IPS-18a (cell line): ENCODE measurements around the gene TEX26.
A peak's percentile ranks its signal among the peaks of the same experiment; 100 is the strongest.
"Not testable (repeated sequence)": the region's sequence is repeated elsewhere in the genome, so short reads cannot be mapped to it uniquely, and the experiment has no call there.

Source experiments
- H3K27ac ChIP-seq: one replicate; pipeline ENCODE4 v1.5.1; 2013; ENCODE audit warnings: low read length
- H3K27me3 ChIP-seq: one replicate; pipeline ENCODE4 v1.6.1; 2013; ENCODE audit warnings: mild to moderate bottlenecking, low read length; ENCODE audit not compliant: control insufficient read depth, insufficient read depth
- H3K36me3 ChIP-seq: one replicate; pipeline ENCODE4 v1.6.1; 2013; ENCODE audit warnings: low read depth, low read length; ENCODE audit not compliant: control insufficient read depth
- H3K4me1 ChIP-seq: one replicate; pipeline ENCODE4 v1.6.1; 2013; ENCODE audit warnings: low read depth, low read length; ENCODE audit not compliant: control insufficient read depth
- H3K4me3 ChIP-seq: one replicate; pipeline ENCODE4 v1.5.1; 2013; ENCODE audit warnings: low read length
- H3K9ac ChIP-seq: one replicate; pipeline ENCODE4 v1.6.1; 2013; ENCODE audit warnings: mild to moderate bottlenecking, low read length, moderate library complexity
- H3K9me3 ChIP-seq: one replicate; pipeline ENCODE4 v1.6.1; 2013; ENCODE audit warnings: low read depth, low read length; ENCODE audit not compliant: control insufficient read depth

The TEX26 gene

GRCh38 chr13:30924721-30925120 lies 7.7 kb upstream of the TEX26 start:
- Histone ChIP-seq H3K4me1 (peaks cover 3% of the 10 kb centered on the region), H3K4me3 (no peak overlapping the region), H3K9ac (no peak overlapping the region), H3K9me3 (no peaks in the 10 kb centered on the region), H3K27ac (no peak overlapping the region), H3K27me3 (no peaks in the 10 kb centered on the region), H3K36me3 (no peaks in the 10 kb centered on the region)

GRCh38 chr13:30925429-30925828 lies 7.0 kb upstream of the TEX26 start:
- Histone ChIP-seq H3K4me1 (peaks cover 3% of the 10 kb centered on the region), H3K27ac (no peak overlapping the region), H3K36me3 (no peaks in the 10 kb centered on the region), H3K4me3 (no peak overlapping the region), H3K9ac (no peak overlapping the region), H3K27me3 (no peaks in the 10 kb centered on the region), H3K9me3 (no peaks in the 10 kb centered on the region)

DNA sequence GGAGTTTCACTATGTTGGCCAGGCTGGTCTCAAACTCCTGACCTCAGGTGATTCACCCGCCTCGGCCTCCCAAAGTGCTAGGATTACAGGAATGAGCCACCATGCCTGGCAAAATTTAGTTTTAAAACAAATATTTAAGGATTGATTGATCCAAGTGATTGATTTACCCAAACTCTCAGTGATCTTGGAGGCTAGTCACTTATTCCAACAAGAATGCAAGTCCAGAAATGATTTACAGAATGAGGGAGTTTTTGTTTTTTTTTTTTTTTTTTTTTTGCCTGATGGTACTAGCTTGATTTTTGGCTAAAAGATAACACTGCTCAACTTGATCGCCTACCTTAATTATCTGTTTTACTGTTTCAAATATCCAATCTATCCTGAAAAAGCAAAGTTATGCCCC lies 5.7 kb upstream of the TEX26 start:
- Histone ChIP-seq H3K9ac (no peak overlapping the region), H3K36me3 (no peaks in the 10 kb centered on the region), H3K27me3 (peaks cover 5% of the 10 kb centered on the region), H3K4me3 (no peak overlapping the region), H3K27ac (no peak overlapping the region), H3K9me3 (no peaks in the 10 kb centered on the region), H3K4me1 (peaks cover 3% of the 10 kb centered on the region)

GRCh38 chr13:30927188-30927587 lies 5.3 kb upstream of the TEX26 start:
- H3K36me3 ChIP-seq, H3K27ac ChIP-seq, H3K9me3 ChIP-seq, H3K4me3 ChIP-seq, H3K9ac ChIP-seq, H3K27me3 ChIP-seq, H3K4me1 ChIP-seq: not testable (repeated sequence)

DNA sequence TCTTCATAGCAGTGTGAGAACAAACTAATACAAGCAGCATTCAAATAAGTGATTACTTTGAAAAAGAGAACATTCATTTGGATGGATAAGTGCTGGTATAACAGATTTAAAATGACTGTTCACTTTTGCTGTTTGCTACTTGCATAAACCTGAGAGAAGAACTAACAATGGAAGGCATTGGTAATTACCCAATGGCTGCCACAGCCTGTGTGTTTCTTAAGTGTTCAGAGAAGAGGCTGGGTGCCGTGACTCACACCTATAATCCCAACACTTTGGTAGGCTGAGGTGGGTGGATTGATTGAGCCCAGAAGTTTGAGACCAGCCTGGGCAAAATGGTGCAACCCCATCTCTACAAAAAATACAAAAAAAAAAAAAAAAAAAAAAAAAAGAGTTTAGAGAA lies 4.9 kb upstream of the TEX26 start:
- Histone ChIP-seq H3K4me1 (peaks cover 7% of the 10 kb centered on the region), H3K4me3 (no peak overlapping the region), H3K27me3 (peaks cover 12% of the 10 kb centered on the region), H3K36me3 (no peaks in the 10 kb centered on the region), H3K27ac (no peak overlapping the region), H3K9me3 (no peaks in the 10 kb centered on the region), H3K9ac (no peak overlapping the region)

- H3K9me3 ChIP-seq = no peaks in the 10 kb centered on the region
- H3K9ac ChIP-seq = no peak overlapping the region
- H3K4me1 ChIP-seq = peaks cover 15% of the 10 kb centered on the region
- H3K27me3 ChIP-seq = peaks cover 26% of the 10 kb centered on the region
- H3K36me3 ChIP-seq = no peaks in the 10 kb centered on the region
- no peak overlapping the region for H3K4me3 ChIP-seq
- H3K27ac ChIP-seq = no peak overlapping the region
Measured at GRCh38 chr13:30928978-30929377, 3.5 kb upstream of the TEX26 start.

DNA sequence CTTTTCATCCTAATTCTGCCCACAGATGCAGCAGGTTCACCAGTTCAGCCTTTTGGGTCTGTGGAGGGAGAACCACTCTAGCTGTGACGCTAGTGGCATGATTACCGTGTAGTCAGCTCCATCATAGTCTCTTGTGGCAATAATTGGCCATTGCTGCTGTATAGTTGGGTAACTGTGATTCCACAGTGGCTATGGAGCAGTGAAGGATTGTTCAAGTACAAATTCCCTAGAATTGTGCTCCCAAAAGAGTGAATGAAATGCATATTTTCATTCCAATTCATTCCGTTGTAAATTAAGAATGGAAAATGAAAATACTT lies 856 bp downstream of the TEX26 start:
- H3K9ac ChIP-seq = no peak overlapping the region
- H3K9me3 ChIP-seq = no peaks in the 10 kb centered on the region
- peak overlapping the region; percentile 63 for H3K4me3 ChIP-seq
- H3K36me3 ChIP-seq = no peaks in the 10 kb centered on the region
- peaks cover 12% of the 10 kb centered on the region for H3K4me1 ChIP-seq
- peaks cover 27% of the 10 kb centered on the region for H3K27me3 ChIP-seq
- no peak overlapping the region for H3K27ac ChIP-seq

- peaks cover 12% of the 10 kb centered on the region for H3K4me1 ChIP-seq
- H3K27ac ChIP-seq = no peak overlapping the region
- H3K9me3 ChIP-seq = no peaks in the 10 kb centered on the region
- no peaks in the 10 kb centered on the region for H3K36me3 ChIP-seq
- no peak overlapping the region for H3K9ac ChIP-seq
- peaks cover 27% of the 10 kb centered on the region for H3K27me3 ChIP-seq
- H3K4me3 ChIP-seq = no peak overlapping the region
Measured at GRCh38 chr13:30934381-30934780, 1.9 kb downstream of the TEX26 start.

DNA sequence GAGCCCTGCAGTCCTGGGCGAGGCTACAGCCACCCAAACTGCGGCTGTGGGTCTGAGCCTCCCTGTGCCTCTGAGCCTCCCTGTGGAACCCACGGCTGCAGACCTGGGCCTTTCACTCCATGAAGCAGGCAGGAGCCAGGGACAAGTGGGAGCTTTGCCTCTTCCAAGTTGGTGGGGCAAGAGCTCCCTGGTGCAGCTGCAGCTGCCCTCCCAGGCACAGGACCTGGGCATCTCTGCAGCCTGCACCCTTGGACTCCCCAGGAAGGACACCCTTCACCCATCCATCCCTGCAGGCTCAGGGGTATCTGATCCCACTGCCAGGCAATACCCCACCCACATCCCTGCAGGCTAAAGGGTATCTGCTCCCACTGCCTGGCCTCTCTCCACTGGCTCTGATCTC lies 2.3 kb downstream of the TEX26 start:
- H3K4me1 ChIP-seq = peaks cover 12% of the 10 kb centered on the region
- no peak overlapping the region for H3K4me3 ChIP-seq
- no peak overlapping the region for H3K27ac ChIP-seq
- H3K36me3 ChIP-seq = no peaks in the 10 kb centered on the region
- no peak overlapping the region for H3K9ac ChIP-seq
- no peaks in the 10 kb centered on the region for H3K9me3 ChIP-seq
- H3K27me3 ChIP-seq = peaks cover 27% of the 10 kb centered on the region

GRCh38 chr13:30936971-30937370 lies 4.5 kb downstream of the TEX26 start:
- Histone ChIP-seq H3K36me3 (no peaks in the 10 kb centered on the region), H3K27me3 (peaks cover 20% of the 10 kb centered on the region), H3K27ac (no peak overlapping the region), H3K4me3 (no peak overlapping the region), H3K9ac (no peak overlapping the region), H3K4me1 (peaks cover 12% of the 10 kb centered on the region), H3K9me3 (no peaks in the 10 kb centered on the region)

- Histone ChIP-seq H3K27me3 (no peaks in the 10 kb centered on the region), H3K27ac (no peak overlapping the region), H3K4me3 (no peak overlapping the region), H3K36me3 (no peaks in the 10 kb centered on the region), H3K9ac (no peak overlapping the region), H3K9me3 (peaks cover 10% of the 10 kb centered on the region), H3K4me1 (no peaks in the 10 kb centered on the region)
Measured at GRCh38 chr13:30943881-30944280, 11.4 kb downstream of the TEX26 start.

GRCh38 chr13:30957258-30957943 lies 24.9 kb downstream of the TEX26 start:
- H3K27ac ChIP-seq = no peak overlapping the region

More at GRCh38 chr13:30957258-30957943, 24.9 kb downstream of the TEX26 start:
- no peaks in the 10 kb centered on the region for H3K36me3 ChIP-seq
- peaks cover 9% of the 10 kb centered on the region for H3K9me3 ChIP-seq
- no peaks in the 10 kb centered on the region for H3K4me1 ChIP-seq
- no peak overlapping the region for H3K9ac ChIP-seq
- H3K27me3 ChIP-seq = no peaks in the 10 kb centered on the region
- no peak overlapping the region for H3K4me3 ChIP-seq
